ENCODE results near the gene ZNF483. TPM values are rescaled to one million over a fixed set of nuclear protein-coding genes. Genes with fewer than 3 reads are reported as not detected.
A peak's percentile ranks its signal among the peaks of the same experiment; 100 is the strongest.

Gene ZNF483
- total and polyA plus RNA-seq, 9 of the 15 experiments (the other 6 are each of a cell fraction or from before 2014, with no cell fraction given): 0.04 to 1.0 (median 0.38) TPM

- TF ChIP-seq E4F1 (CRISPR knock-in tag; IDR thresholded peaks at IDR 0.05; ENCODE audit: borderline replicate concordance) (no peak), MEF2A (IDR thresholded peaks at IDR 0.05; ENCODE audit: control insufficient read depth, low read depth, low read length) (peak; percentile 81), SMARCC2 (IDR thresholded peaks at IDR 0.05; ENCODE audit: low read depth) (peak; percentile 45; the same call in 1 of the 2 replicates), CHAMP1 (IDR thresholded peaks at IDR 0.05) (no peak), MTF1 (CRISPR knock-in tag; IDR thresholded peaks at IDR 0.05; ENCODE audit: borderline replicate concordance) (no peak), NBN (IDR thresholded peaks at IDR 0.05; ENCODE audit: low read depth) (no peak), RAD21 (CRISPR knock-in tag; conservative IDR thresholded peaks at IDR 0.05 in 1 of 2, IDR thresholded peaks at IDR 0.05 in 1 of 2) (no peak; a peak in 1 of 4 replicates), DDX20 (tag; IDR thresholded peaks at IDR 0.05; ENCODE audit: low read depth) (no peak), ASH1L (IDR thresholded peaks at IDR 0.05; ENCODE audit: borderline replicate concordance, low read depth, partially characterized antibody) (no peak), SNAPC5 (CRISPR knock-in tag; IDR thresholded peaks at IDR 0.05) (no peak), ZSCAN29 (IDR thresholded peaks at IDR 0.05) (no peak), HMGXB4 (CRISPR knock-in tag; IDR thresholded peaks at IDR 0.05) (no peak), FOXK2 (conservative IDR thresholded peaks at IDR 0.05 in 1 of 2, IDR thresholded peaks at IDR 0.05 in 1 of 2; ENCODE audit: low read depth in 2 of 2) (0 out of 4 replicates have a peak, but pooled peaks of 1 of the 2 experiments have one; percentile 19), THRAP3 (IDR thresholded peaks at IDR 0.05; ENCODE audit: borderline replicate concordance) (no peak), PATZ1 (CRISPR knock-in tag; IDR thresholded peaks at IDR 0.05; ENCODE audit: borderline replicate concordance) (no peak), ETS2 (tag; IDR thresholded peaks at IDR 0.05; ENCODE audit: borderline replicate concordance, poor library complexity, severe bottlenecking) (no peak)
These were observed 41.0 kb upstream of the ZNF483 start, which contains the start of gene ECPAS (continued) for GRCh38 chr9:111483858-111484571.

Data from K562 (cell line).